Measurements from ENCODE around the gene SPEM3. TPM values are rescaled to one million over a fixed set of nuclear protein-coding genes. Genes with fewer than 3 reads are reported as not detected.

The SPEM3 gene
- total RNA-seq, 4 donors from 2014 or later, result not detected

GRCh38 chr17:7388856-7389255, 39.8 kb upstream of the SPEM3 start:
- DNase-seq (no peak), ATAC-seq (no peak)
- peaks cover 8 to 11% of the 10 kb centered on the region in 2 donors for H3K4me1 ChIP-seq
- in situ Hi-C loops (cut with MboI; ENCODE audit: low sequenced_read_pairs in 4 of 4) (no loop called here), intact Hi-C loops (cut with DNase I; ENCODE audit: low total_unique reads) (no loop called here)
- no peaks in the 10 kb centered on the region for H3K9me3 ChIP-seq
- peaks cover 1 to 7% (median 3%) of the 10 kb centered on the region in 3 donors for H3K27me3 ChIP-seq
- H3K36me3 ChIP-seq, result peaks cover 0 to 22% of the 10 kb centered on the region in 2 donors
- no peak overlapping the region for H3K4me3 ChIP-seq
- no peak overlapping the region for H3K27ac ChIP-seq
- no peak for TF ChIP-seq POLR2A (IDR thresholded peaks at IDR 0.05)
- TF ChIP-seq CTCF (IDR thresholded peaks at IDR 0.05 in 4 of 5, conservative IDR thresholded peaks at IDR 0.05 in 1 of 5), result no peak

GRCh38 chr17:7389924-7390910, 38.4 kb upstream of the SPEM3 start:
- no peak overlapping the region for H3K4me3 ChIP-seq
- ATAC-seq (no peak), DNase-seq (no peak)
- H3K27ac ChIP-seq, result no peak overlapping the region
- peaks cover 9 to 10% of the 10 kb centered on the region in 2 donors for H3K4me1 ChIP-seq
- H3K36me3 ChIP-seq, result peaks cover 0 to 22% of the 10 kb centered on the region in 2 donors
- no peaks in the 10 kb centered on the region for H3K27me3 ChIP-seq
- intact Hi-C loops (cut with DNase I; ENCODE audit: low total_unique reads) (no loop called here), in situ Hi-C loops (cut with MboI; ENCODE audit: low sequenced_read_pairs in 4 of 4) (no loop called here)
- no peak for TF ChIP-seq CTCF (IDR thresholded peaks at IDR 0.05 in 4 of 5, conservative IDR thresholded peaks at IDR 0.05 in 1 of 5)
- no peak for TF ChIP-seq POLR2A (IDR thresholded peaks at IDR 0.05)
- no peaks in the 10 kb centered on the region for H3K9me3 ChIP-seq

- Histone ChIP-seq H3K4me1 (peaks cover 9 to 10% of the 10 kb centered on the region in 2 donors), H3K27me3 (no peaks in the 10 kb centered on the region), H3K27ac (peak overlapping the region in 1 of 4 donors; percentile 11), H3K36me3 (peaks cover 0 to 22% of the 10 kb centered on the region in 2 donors), H3K4me3 (no peak overlapping the region), H3K9me3 (no peaks in the 10 kb centered on the region)
- TF ChIP-seq POLR2A (IDR thresholded peaks at IDR 0.05) (no peak), CTCF (IDR thresholded peaks at IDR 0.05 in 4 of 5, conservative IDR thresholded peaks at IDR 0.05 in 1 of 5) (no peak)
- no peak for DNase-seq
- ATAC-seq, result no peak
- in situ Hi-C loops (cut with MboI; ENCODE audit: low sequenced_read_pairs in 4 of 4) (no loop called here), intact Hi-C loops (cut with DNase I; ENCODE audit: low total_unique reads) (no loop called here)
Observed at GRCh38 chr17:7391307-7391706, 37.4 kb upstream of the SPEM3 start.

- H3K9me3 ChIP-seq, result no peaks in the 10 kb centered on the region
- TF ChIP-seq POLR2A (IDR thresholded peaks at IDR 0.05) (no peak), CTCF (IDR thresholded peaks at IDR 0.05 in 4 of 5, conservative IDR thresholded peaks at IDR 0.05 in 1 of 5) (no peak)
- H3K4me3 ChIP-seq, result peak overlapping the region in 3 of 4 donors; percentile 73 to 97 (median 93)
- peaks cover 9 to 10% of the 10 kb centered on the region in 2 donors for H3K4me1 ChIP-seq
- DNase-seq (peak in 1 of 2 donors; percentile 9), ATAC-seq (no peak)
- peak overlapping the region in 3 of 4 donors; percentile 87 to 97 (median 94) for H3K27ac ChIP-seq
- intact Hi-C loops (cut with DNase I; ENCODE audit: low total_unique reads), result no loop called here
- in situ Hi-C loops (cut with MboI; ENCODE audit: low sequenced_read_pairs in 4 of 4), result no loop called here
- peaks cover 0 to 22% of the 10 kb centered on the region in 2 donors for H3K36me3 ChIP-seq
- no peaks in the 10 kb centered on the region for H3K27me3 ChIP-seq
Observed at GRCh38 chr17:7392696-7393612, 35.7 kb upstream of the SPEM3 start.

Measured in gastrocnemius medialis (tissue), 4 donors.